Colonic mucosa (tissue), 4 donors: ENCODE measurements around the gene MED14. TPM values are rescaled to one million over a fixed set of nuclear protein-coding genes. Genes with fewer than 3 reads are reported as not detected.
"Not testable (repeated sequence)": the region's sequence is repeated elsewhere in the genome, so short reads cannot be mapped to it uniquely, and the experiment has no call there.

Experiments used
- DNase-seq: peaks from one replicate; pipeline ENCODE4 v3.0.0-alpha.2; 2020
- H3K27ac ChIP-seq: fragments of 200-600 bp; one replicate; pipeline ENCODE4 v1.8.0; 2021
- H3K27me3 ChIP-seq: fragments of 200-600 bp; one replicate; pipeline ENCODE4 v1.8.0; 2021
- H3K36me3 ChIP-seq: fragments of 200-600 bp; one replicate; pipeline ENCODE4 v1.8.0; 2021
- H3K4me1 ChIP-seq: fragments of 200-600 bp; one replicate; pipeline ENCODE4 v1.8.0; 2021; ENCODE audit warnings: mild to moderate bottlenecking
- H3K4me3 ChIP-seq: fragments of 200-600 bp; one replicate; pipeline ENCODE4 v1.8.0; 2021
- H3K9ac ChIP-seq, 2 donors: one replicate each; pipeline ENCODE4 v1.7.0; 2013; ENCODE audit warnings: control low read depth in 2 of 2, low read depth in 2 of 2, low read length in 2 of 2
- H3K9me3 ChIP-seq: fragments of 200-600 bp; one replicate; pipeline ENCODE4 v1.8.0; 2021
- intact Hi-C: fragments of 100-400 bp; cut with DNase I; formaldehyde crosslinking; loops from one replicate; pipeline ENCODE4 v1.14.1; 2022
- total RNA-seq, 2 donors: library from RNA; stranded (reverse); fragmentation: NEBNext Ultra II Directional in 1 of 2; extraction: Animal tissue kit (Norgen Biotek cat#: 25700) in 1 of 2; gene quantifications; one replicate each; pipeline ENCODE4 v1.2.1, GENCODE V29; 2021
- TF ChIP-seq, protein P1 (sequence below): fragments of 200-600 bp; IDR thresholded peaks from one replicate; pipeline ENCODE4 v1.8.0; 2022; ENCODE audit warnings: antibody characterized with exemption, mild to moderate bottlenecking
- donor health status: healthy.
- donor health status: DM: no; HTN: no; CAD: no.
- donor health status: DM: no; HTN: no; CAD: no.

The MED14 gene
- total RNA-seq, 2 donors from 2014 or later, result 59.1 to 63.0 TPM

- Histone ChIP-seq H3K4me3 (no peak overlapping the region), H3K9me3 (no peaks in the 10 kb centered on the region), H3K36me3 (no peaks in the 10 kb centered on the region), H3K9ac (no peak overlapping the region), H3K27me3 (peaks cover 4% of the 10 kb centered on the region), H3K27ac (no peak overlapping the region), H3K4me1 (no peaks in the 10 kb centered on the region)
- intact Hi-C loops, result no loop called here
- TF ChIP-seq, protein P1, sequence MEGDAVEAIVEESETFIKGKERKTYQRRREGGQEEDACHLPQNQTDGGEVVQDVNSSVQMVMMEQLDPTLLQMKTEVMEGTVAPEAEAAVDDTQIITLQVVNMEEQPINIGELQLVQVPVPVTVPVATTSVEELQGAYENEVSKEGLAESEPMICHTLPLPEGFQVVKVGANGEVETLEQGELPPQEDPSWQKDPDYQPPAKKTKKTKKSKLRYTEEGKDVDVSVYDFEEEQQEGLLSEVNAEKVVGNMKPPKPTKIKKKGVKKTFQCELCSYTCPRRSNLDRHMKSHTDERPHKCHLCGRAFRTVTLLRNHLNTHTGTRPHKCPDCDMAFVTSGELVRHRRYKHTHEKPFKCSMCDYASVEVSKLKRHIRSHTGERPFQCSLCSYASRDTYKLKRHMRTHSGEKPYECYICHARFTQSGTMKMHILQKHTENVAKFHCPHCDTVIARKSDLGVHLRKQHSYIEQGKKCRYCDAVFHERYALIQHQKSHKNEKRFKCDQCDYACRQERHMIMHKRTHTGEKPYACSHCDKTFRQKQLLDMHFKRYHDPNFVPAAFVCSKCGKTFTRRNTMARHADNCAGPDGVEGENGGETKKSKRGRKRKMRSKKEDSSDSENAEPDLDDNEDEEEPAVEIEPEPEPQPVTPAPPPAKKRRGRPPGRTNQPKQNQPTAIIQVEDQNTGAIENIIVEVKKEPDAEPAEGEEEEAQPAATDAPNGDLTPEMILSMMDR, result no peak
- DNase-seq, result no peak
These were observed 11.2 kb upstream of the MED14 start for GRCh38 chrX:40746521-40746920.

GRCh38 chrX:40736170-40736505 lies 796 bp upstream of the MED14 start:
- no peaks in the 10 kb centered on the region for H3K36me3 ChIP-seq
- DNase-seq, result peak; percentile 30
- H3K27me3 ChIP-seq, result peaks cover 2% of the 10 kb centered on the region
- TF ChIP-seq, protein P1, result no peak
- intact Hi-C loops, result loop anchor here (10.0 kb wide), 1 partner anchor 349 kb away; the partner anchor contains the start of gene USP9X
- H3K27ac ChIP-seq, result peak overlapping the region; percentile 90
- H3K4me1 ChIP-seq, result no peaks in the 10 kb centered on the region
- peak overlapping the region; percentile 76 for H3K4me3 ChIP-seq
- H3K9me3 ChIP-seq, result no peaks in the 10 kb centered on the region
- H3K9ac ChIP-seq, result peak overlapping the region; percentile 74 to 84

- TF ChIP-seq, protein P1, result no peak
- H3K27ac ChIP-seq, result peak overlapping the region; percentile 90
- H3K9ac ChIP-seq, result peak overlapping the region; percentile 74 to 84
- no peaks in the 10 kb centered on the region for H3K27me3 ChIP-seq
- H3K4me3 ChIP-seq, result peak overlapping the region; percentile 76
- H3K4me1 ChIP-seq, result no peaks in the 10 kb centered on the region
- no peaks in the 10 kb centered on the region for H3K36me3 ChIP-seq
- H3K9me3 ChIP-seq, result no peaks in the 10 kb centered on the region
- intact Hi-C loops, result loop anchor here (10.0 kb wide), 1 partner anchor 350 kb away; the partner anchor contains the start of gene USP9X
- peak; percentile 35 for DNase-seq
These were observed 394 bp downstream of the MED14 start for GRCh38 chrX:40734971-40735324.

DNA sequence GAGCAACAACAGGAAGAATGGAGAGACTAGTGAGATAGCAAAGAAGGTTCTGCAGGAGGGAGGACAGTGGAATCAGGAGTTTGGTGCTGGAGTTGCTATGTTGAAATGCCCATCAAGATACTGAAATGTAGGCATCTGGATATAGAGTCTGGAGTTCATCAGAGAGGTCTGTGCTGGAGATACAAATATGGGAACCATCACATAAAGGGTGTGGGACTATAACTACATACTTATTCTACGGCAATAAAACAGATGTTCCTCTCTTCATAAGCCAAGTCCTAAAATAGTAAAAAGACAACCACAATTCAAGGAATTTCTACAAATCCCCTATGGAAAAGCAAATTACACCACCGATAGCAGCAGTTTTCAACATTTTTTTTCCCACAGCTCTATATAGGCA lies 1.6 kb downstream of the MED14 start:
- Histone ChIP-seq H3K27me3 (no peaks in the 10 kb centered on the region), H3K27ac (peak overlapping the region; percentile 7), H3K9me3 (no peaks in the 10 kb centered on the region), H3K4me1 (no peaks in the 10 kb centered on the region), H3K9ac (peak overlapping the region in 1 of 2 donors; percentile 13), H3K36me3 (no peaks in the 10 kb centered on the region), H3K4me3 (peak overlapping the region; percentile 76)
- no peak for DNase-seq
- TF ChIP-seq, protein P1, result no peak
- intact Hi-C loops, result loop anchor here (10.0 kb wide), 1 partner anchor 351 kb away; the partner anchor contains the start of gene USP9X

- not testable (repeated sequence) for H3K4me3 ChIP-seq, H3K9me3 ChIP-seq, H3K9ac ChIP-seq, H3K36me3 ChIP-seq, H3K27ac ChIP-seq, DNase-seq, H3K4me1 ChIP-seq, H3K27me3 ChIP-seq
- intact Hi-C loops, result loop anchor here (10.0 kb wide), 1 partner anchor 352 kb away; the partner anchor contains the start of gene USP9X
These were observed 2.8 kb downstream of the MED14 start for GRCh38 chrX:40732499-40732898.

GRCh38 chrX:40729598-40730584 lies 5.5 kb downstream of the MED14 start:
- peak; percentile 59 for DNase-seq
- Histone ChIP-seq H3K36me3 (no peaks in the 10 kb centered on the region), H3K27me3 (no peaks in the 10 kb centered on the region), H3K27ac (peak overlapping the region; percentile 72), H3K9me3 (no peaks in the 10 kb centered on the region), H3K4me1 (no peaks in the 10 kb centered on the region), H3K9ac (peak overlapping the region in 1 of 2 donors; percentile 61), H3K4me3 (no peak overlapping the region)
- TF ChIP-seq, protein P1, result no peak
- intact Hi-C loops, result loop anchor here (10.0 kb wide), 1 partner anchor 355 kb away; the partner anchor contains the start of gene USP9X
